ENCODE data around the gene MTHFD1. TPM values are rescaled to one million over a fixed set of nuclear protein-coding genes. Genes with fewer than 3 reads are reported as not detected.

The MTHFD1 gene
- total RNA-seq, 1 donor from 2014 or later = 49.3 TPM

DNA sequence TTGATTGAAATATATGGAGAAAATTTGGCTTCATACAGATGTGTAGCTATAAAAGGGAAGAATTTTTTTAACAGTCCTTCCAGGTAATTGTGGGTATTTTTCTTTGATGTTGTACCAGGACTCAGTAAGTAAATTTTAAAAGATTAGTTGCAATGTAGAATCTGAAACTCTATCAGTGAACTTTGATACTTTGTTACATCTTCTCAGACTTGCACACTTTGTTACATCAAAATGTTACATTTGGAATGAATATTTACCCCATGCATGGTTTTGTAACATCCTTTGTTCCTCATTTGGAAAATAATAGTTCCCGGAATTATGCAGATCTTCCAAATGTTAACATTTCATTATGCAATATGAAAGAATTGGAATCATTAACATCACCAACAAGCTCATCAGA is 13.8 kb downstream of the MTHFD1 start:
- Histone ChIP-seq H3F3A (ENCODE audit: low read depth) (no peaks in the 10 kb centered on the region), H3K4me1 (no peaks in the 10 kb centered on the region), H3K27ac (no peak overlapping the region), H3K4me3 (no peak overlapping the region), H3K79me2 (ENCODE audit: low read depth) (peaks cover 35% of the 10 kb centered on the region), H3K4me2 (no peak overlapping the region), H3K9ac (no peak overlapping the region), H2AFZ (replicated peaks) (no peak overlapping the region), H3K27me3 (no peaks in the 10 kb centered on the region), H4K20me1 (ENCODE audit: low read depth) (no peaks in the 10 kb centered on the region), H3K9me3 (ENCODE audit: low read depth) (no peaks in the 10 kb centered on the region), H3K36me3 (peaks cover 8% of the 10 kb centered on the region)
- Mint-ChIP-seq H3K27me3 (ENCODE audit: insufficient read depth, low read depth) (no peaks in the 10 kb centered on the region), H3K4me3 (no peak overlapping the region), H3K9me3 (no peaks in the 10 kb centered on the region), H3K27ac (no peak overlapping the region), H3K36me3 (peaks cover 9% of the 10 kb centered on the region), H3K4me1 (no peaks in the 10 kb centered on the region)
- TF ChIP-seq EZH2 (IDR thresholded peaks at IDR 0.05) = no peak
- TF ChIP-seq, protein P1, sequence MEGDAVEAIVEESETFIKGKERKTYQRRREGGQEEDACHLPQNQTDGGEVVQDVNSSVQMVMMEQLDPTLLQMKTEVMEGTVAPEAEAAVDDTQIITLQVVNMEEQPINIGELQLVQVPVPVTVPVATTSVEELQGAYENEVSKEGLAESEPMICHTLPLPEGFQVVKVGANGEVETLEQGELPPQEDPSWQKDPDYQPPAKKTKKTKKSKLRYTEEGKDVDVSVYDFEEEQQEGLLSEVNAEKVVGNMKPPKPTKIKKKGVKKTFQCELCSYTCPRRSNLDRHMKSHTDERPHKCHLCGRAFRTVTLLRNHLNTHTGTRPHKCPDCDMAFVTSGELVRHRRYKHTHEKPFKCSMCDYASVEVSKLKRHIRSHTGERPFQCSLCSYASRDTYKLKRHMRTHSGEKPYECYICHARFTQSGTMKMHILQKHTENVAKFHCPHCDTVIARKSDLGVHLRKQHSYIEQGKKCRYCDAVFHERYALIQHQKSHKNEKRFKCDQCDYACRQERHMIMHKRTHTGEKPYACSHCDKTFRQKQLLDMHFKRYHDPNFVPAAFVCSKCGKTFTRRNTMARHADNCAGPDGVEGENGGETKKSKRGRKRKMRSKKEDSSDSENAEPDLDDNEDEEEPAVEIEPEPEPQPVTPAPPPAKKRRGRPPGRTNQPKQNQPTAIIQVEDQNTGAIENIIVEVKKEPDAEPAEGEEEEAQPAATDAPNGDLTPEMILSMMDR (IDR thresholded peaks at IDR 0.05) = no peak
- no peak for TF ChIP-seq EZH2phosphoT487 (IDR thresholded peaks at IDR 0.05)
- no peak for DNase-seq (ENCODE audit: low spot score)

DNA sequence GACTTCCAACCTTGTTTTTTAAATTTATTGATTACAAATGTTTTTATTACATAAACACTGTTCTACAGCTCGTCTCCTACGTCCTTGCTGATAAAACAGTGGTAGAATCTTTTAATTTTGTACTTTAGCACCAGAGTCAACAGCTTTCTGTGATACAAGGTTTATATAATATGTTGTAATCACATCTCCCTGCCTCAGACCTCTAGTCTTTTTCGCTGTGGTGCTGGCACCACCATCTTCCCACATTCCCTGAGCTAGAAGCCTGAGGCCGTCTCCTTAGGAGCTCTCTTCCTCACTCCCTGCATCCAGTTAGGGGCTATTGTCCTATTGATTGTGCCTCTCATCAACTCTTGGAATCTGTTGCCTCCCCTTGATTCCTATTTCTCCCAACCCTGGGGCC is 17.1 kb downstream of the MTHFD1 start:
- H3K27me3 ChIP-seq = no peaks in the 10 kb centered on the region
- H3K79me2 ChIP-seq (ENCODE audit: low read depth) = peaks cover 13% of the 10 kb centered on the region
- H3K4me1 ChIP-seq = peaks cover 4% of the 10 kb centered on the region
- Mint-ChIP-seq H3K27ac (no peak overlapping the region), H3K9me3 (no peaks in the 10 kb centered on the region), H3K27me3 (ENCODE audit: insufficient read depth, low read depth) (peaks cover 2% of the 10 kb centered on the region), H3K4me3 (no peak overlapping the region), H3K36me3 (peaks cover 9% of the 10 kb centered on the region), H3K4me1 (no peaks in the 10 kb centered on the region)
- DNase-seq (ENCODE audit: low spot score) = peak; percentile 11
- H3K9ac ChIP-seq = no peak overlapping the region
- no peak overlapping the region for H3K4me2 ChIP-seq
- TF ChIP-seq EZH2phosphoT487 (IDR thresholded peaks at IDR 0.05) = no peak
- TF ChIP-seq, protein P1 (IDR thresholded peaks at IDR 0.05) = no peak
- no peak for TF ChIP-seq EZH2 (IDR thresholded peaks at IDR 0.05)
- H2AFZ ChIP-seq (replicated peaks) = no peak overlapping the region
- H3K9me3 ChIP-seq (ENCODE audit: low read depth) = no peaks in the 10 kb centered on the region
- peaks cover 5% of the 10 kb centered on the region for H3F3A ChIP-seq (ENCODE audit: low read depth)
- no peaks in the 10 kb centered on the region for H4K20me1 ChIP-seq (ENCODE audit: low read depth)
- H3K36me3 ChIP-seq = peaks cover 8% of the 10 kb centered on the region
- H3K4me3 ChIP-seq = no peak overlapping the region
- peak overlapping the region; percentile 32 for H3K27ac ChIP-seq

DNA sequence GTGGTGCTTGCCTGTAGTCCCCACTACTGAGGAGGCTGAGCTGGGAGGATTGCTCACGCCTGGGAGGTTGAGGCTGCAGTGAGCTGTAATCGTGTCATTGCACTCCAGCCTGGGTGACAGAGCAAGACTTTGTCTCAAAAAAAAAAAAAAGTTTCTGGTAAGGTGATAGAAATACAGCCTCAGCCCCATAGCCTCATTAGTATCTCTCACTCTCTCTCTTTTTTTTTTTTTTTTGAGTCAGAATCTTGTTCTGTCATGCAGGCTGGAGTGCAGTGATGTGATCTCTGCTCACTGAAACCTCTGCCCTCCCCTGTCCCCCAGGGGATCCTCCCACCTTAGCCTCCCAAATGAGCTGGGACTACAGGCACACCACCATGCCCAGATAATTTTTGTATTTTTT is 19.2 kb downstream of the MTHFD1 start:
- Mint-ChIP-seq H3K27ac (no peak overlapping the region), H3K27me3 (ENCODE audit: insufficient read depth, low read depth) (peaks cover 2% of the 10 kb centered on the region), H3K4me1 (peaks cover 3% of the 10 kb centered on the region), H3K9me3 (no peaks in the 10 kb centered on the region), H3K36me3 (peaks cover 14% of the 10 kb centered on the region), H3K4me3 (no peak overlapping the region)
- Histone ChIP-seq H3K4me3 (no peak overlapping the region), H3K4me2 (no peak overlapping the region), H3K27ac (no peak overlapping the region), H3K79me2 (ENCODE audit: low read depth) (peaks cover 13% of the 10 kb centered on the region), H3K9ac (no peak overlapping the region), H3K27me3 (no peaks in the 10 kb centered on the region), H3K36me3 (peaks cover 1% of the 10 kb centered on the region), H2AFZ (replicated peaks) (no peak overlapping the region), H3K4me1 (peaks cover 4% of the 10 kb centered on the region), H4K20me1 (ENCODE audit: low read depth) (no peaks in the 10 kb centered on the region), H3F3A (ENCODE audit: low read depth) (peaks cover 5% of the 10 kb centered on the region), H3K9me3 (ENCODE audit: low read depth) (no peaks in the 10 kb centered on the region)
- DNase-seq (ENCODE audit: low spot score) = no peak
- TF ChIP-seq, protein P1 (IDR thresholded peaks at IDR 0.05) = no peak
- TF ChIP-seq EZH2 (IDR thresholded peaks at IDR 0.05) = no peak
- TF ChIP-seq EZH2phosphoT487 (IDR thresholded peaks at IDR 0.05) = no peak

Data from neural progenitor cell (in vitro differentiated cells).